Measurements from ENCODE around the gene GLI3.

Gene GLI3

GRCh38 chr7:42105554-42106358, 131.3 kb downstream of the GLI3 start:
- no peaks in the 10 kb centered on the region for H4K20me1 ChIP-seq (ENCODE audit: insufficient read depth, low read length)
- H3K79me2 ChIP-seq (ENCODE audit: low read length), result no peaks in the 10 kb centered on the region
- no peak for TF ChIP-seq CTCF (IDR thresholded peaks at IDR 0.05; ENCODE audit: low read depth, low read length)
- H3K9me3 ChIP-seq (ENCODE audit: insufficient read depth, low read length), result no peaks in the 10 kb centered on the region
- no peaks in the 10 kb centered on the region for H3K27me3 ChIP-seq (ENCODE audit: low read depth, low read length)
- H3K27ac ChIP-seq (ENCODE audit: low read length), result no peak overlapping the region
- no peak overlapping the region for H2AFZ ChIP-seq (ENCODE audit: low read depth, low read length)
- H3K9ac ChIP-seq (ENCODE audit: low read length), result no peak overlapping the region
- no peaks in the 10 kb centered on the region for H3K36me3 ChIP-seq (replicated peaks; ENCODE audit: low read depth, low read length)
- no peak overlapping the region for H3K4me3 ChIP-seq (ENCODE audit: low read length)
- H3K4me2 ChIP-seq (ENCODE audit: low read length), result no peak overlapping the region
- no peaks in the 10 kb centered on the region for H3K4me1 ChIP-seq (ENCODE audit: low read length)

- Histone ChIP-seq H2AFZ (ENCODE audit: low read depth, low read length) (no peak overlapping the region), H3K27me3 (ENCODE audit: low read depth, low read length) (no peaks in the 10 kb centered on the region), H3K27ac (ENCODE audit: low read length) (no peak overlapping the region), H3K4me1 (ENCODE audit: low read length) (no peaks in the 10 kb centered on the region), H3K9ac (ENCODE audit: low read length) (no peak overlapping the region), H3K36me3 (replicated peaks; ENCODE audit: low read depth, low read length) (no peaks in the 10 kb centered on the region), H3K4me2 (ENCODE audit: low read length) (no peak overlapping the region), H4K20me1 (ENCODE audit: insufficient read depth, low read length) (no peaks in the 10 kb centered on the region), H3K9me3 (ENCODE audit: insufficient read depth, low read length) (no peaks in the 10 kb centered on the region), H3K4me3 (ENCODE audit: low read length) (no peak overlapping the region), H3K79me2 (ENCODE audit: low read length) (no peaks in the 10 kb centered on the region)
- TF ChIP-seq CTCF (IDR thresholded peaks at IDR 0.05; ENCODE audit: low read depth, low read length) (no peak), EZH2phosphoT487 (IDR thresholded peaks at IDR 0.05; ENCODE audit: low read depth) (no peak)
These were observed 132.3 kb downstream of the GLI3 start for GRCh38 chr7:42104694-42105093.

- no peaks in the 10 kb centered on the region for H3K4me1 ChIP-seq (ENCODE audit: low read length)
- no peaks in the 10 kb centered on the region for H3K9me3 ChIP-seq (ENCODE audit: insufficient read depth, low read length)
- H3K27ac ChIP-seq (ENCODE audit: low read length), result no peak overlapping the region
- H3K9ac ChIP-seq (ENCODE audit: low read length), result no peak overlapping the region
- H3K4me2 ChIP-seq (ENCODE audit: low read length), result no peak overlapping the region
- H3K36me3 ChIP-seq (replicated peaks; ENCODE audit: low read depth, low read length), result no peaks in the 10 kb centered on the region
- H2AFZ ChIP-seq (ENCODE audit: low read depth, low read length), result no peak overlapping the region
- TF ChIP-seq CTCF (IDR thresholded peaks at IDR 0.05; ENCODE audit: low read depth, low read length) (no peak), EZH2phosphoT487 (IDR thresholded peaks at IDR 0.05; ENCODE audit: low read depth) (no peak)
- H4K20me1 ChIP-seq (ENCODE audit: insufficient read depth, low read length), result no peaks in the 10 kb centered on the region
- no peak overlapping the region for H3K4me3 ChIP-seq (ENCODE audit: low read length)
- no peaks in the 10 kb centered on the region for H3K27me3 ChIP-seq (ENCODE audit: low read depth, low read length)
- H3K79me2 ChIP-seq (ENCODE audit: low read length), result no peaks in the 10 kb centered on the region
These were observed 132.8 kb downstream of the GLI3 start for GRCh38 chr7:42104231-42104630.

GRCh38 chr7:42103456-42103855, 133.6 kb downstream of the GLI3 start:
- no peaks in the 10 kb centered on the region for H3K79me2 ChIP-seq (ENCODE audit: low read length)
- no peaks in the 10 kb centered on the region for H3K36me3 ChIP-seq (replicated peaks; ENCODE audit: low read depth, low read length)
- no peaks in the 10 kb centered on the region for H4K20me1 ChIP-seq (ENCODE audit: insufficient read depth, low read length)
- H3K4me1 ChIP-seq (ENCODE audit: low read length), result no peaks in the 10 kb centered on the region
- no peak overlapping the region for H3K27ac ChIP-seq (ENCODE audit: low read length)
- H3K4me2 ChIP-seq (ENCODE audit: low read length), result no peak overlapping the region
- H3K9ac ChIP-seq (ENCODE audit: low read length), result no peak overlapping the region
- no peaks in the 10 kb centered on the region for H3K9me3 ChIP-seq (ENCODE audit: insufficient read depth, low read length)
- H2AFZ ChIP-seq (ENCODE audit: low read depth, low read length), result no peak overlapping the region
- no peak overlapping the region for H3K4me3 ChIP-seq (ENCODE audit: low read length)
- H3K27me3 ChIP-seq (ENCODE audit: low read depth, low read length), result no peaks in the 10 kb centered on the region
- TF ChIP-seq CTCF (IDR thresholded peaks at IDR 0.05; ENCODE audit: low read depth, low read length), result no peak
- TF ChIP-seq EZH2phosphoT487 (IDR thresholded peaks at IDR 0.05; ENCODE audit: low read depth), result no peak

Data from OCI-LY3 (cell line).